NK-92 treated with Interleukin-12 subunit alpha and Interleukin-12 subunit beta, amount 100 ng/mL, for 24 hours (cell line): ENCODE measurements around the gene ARHGEF25.
"Not testable (repeated sequence)": the region's sequence is repeated elsewhere in the genome, so short reads cannot be mapped to it uniquely, and the experiment has no call there.

Source experiments
- DNase-seq: peaks from one replicate; lab custom pipeline; 2025; lab: John Stamatoyannopoulos, UW

The ARHGEF25 gene

DNA sequence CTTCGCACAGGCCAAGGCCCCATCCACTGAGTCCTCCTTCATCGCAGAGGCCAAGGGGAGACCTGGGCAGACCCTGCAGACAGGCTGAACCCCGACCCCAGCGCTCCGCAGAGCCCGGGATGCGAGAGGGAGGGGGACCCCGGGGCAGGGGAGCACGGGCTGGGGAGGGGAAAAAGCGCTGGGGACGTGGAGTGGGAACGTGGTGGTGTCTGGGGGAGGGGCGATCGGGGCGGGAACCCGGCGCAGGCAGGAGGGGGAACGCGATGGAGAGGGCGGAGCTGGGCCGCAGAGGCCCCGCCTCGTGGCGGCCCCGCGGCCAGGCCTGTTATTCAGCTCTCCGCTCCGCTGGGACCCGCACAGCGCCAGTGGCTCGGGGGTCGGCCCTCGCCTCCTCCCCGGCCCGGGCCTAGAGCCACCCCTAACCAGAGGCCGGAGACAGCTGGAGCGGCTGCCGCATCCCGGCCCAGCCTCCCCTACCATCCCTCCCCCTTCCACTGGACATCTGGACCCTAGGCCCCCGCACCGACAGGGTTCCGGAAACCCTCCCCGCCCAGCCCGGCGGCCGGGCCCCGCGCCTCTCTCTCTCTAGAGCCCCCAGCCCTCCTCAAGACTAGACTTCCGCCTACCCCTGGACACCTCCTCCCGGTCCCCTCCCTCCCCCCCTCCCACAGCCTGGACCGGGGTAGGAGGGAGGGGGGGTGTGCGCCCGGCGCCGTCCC lies at the start of gene ARHGEF25:
ARHGEF25 (plus strand) TSS at position 328 of the 719 bp plus-strand sequence. CDS start 460 bp downstream, outside the sequence.
- DNase-seq: no peak

DNA sequence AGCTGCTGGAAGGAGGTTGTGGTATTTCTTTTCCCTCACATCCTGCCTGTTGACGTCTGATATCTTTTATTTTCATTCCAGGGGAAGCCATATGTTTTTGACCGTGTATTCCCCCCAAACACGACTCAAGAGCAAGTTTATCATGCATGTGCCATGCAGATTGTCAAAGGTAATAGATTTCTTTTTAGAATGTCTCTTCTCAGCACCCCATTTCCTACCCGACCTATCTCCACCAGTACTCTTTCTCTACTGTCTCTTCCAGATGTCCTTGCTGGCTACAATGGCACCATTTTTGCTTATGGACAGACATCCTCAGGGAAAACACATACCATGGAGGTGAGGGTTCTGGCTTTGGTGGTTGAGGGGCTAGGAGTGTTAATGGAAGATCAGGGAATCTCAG lies 47.9 kb upstream of the ARHGEF25 start:
- no peak for DNase-seq

DNA sequence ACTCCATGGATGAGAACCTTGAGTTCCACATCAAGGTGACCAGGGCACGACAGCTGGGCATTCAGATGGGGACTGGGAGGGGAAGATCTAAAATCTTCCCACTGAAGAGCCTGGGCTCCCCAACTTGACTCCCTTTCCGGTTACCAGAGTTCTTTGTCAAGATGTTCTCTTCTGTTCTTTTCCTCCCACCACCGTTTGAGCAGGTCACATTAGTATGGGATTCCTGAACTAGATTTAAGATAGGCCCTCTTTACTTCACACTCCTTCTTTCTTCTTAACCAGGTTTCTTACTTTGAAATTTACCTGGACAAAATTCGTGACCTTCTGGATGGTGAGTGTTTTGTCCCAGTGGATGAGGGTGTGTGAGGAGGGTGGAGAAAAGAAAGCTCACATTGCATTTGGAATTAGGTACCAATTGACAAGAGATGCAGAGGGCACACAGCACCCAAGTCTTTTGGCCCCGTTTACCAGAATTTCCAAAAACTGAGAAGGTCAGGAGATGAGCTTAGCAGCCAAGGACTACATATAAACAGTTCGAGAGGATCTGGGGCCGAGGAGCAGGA lies 47.0 kb upstream of the ARHGEF25 start:
- DNase-seq: no peak

DNA sequence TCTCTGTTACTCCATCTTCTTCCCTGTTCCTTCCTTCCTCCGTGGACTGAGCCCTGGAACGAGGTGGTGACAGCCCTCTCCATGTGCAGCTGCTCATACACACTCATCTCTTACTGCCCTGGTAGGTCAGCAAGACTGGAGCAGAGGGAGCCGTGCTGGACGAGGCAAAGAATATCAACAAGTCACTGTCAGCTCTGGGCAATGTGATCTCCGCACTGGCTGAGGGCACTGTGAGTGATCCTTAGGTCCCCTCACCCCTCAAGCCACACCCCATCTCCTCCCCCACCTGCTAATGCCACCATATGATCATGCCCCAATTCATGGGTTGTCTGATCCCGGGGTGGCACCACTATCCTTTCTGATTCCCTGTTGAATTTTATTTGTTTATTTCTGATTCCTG lies 42.4 kb upstream of the ARHGEF25 start:
- no peak for DNase-seq

DNA sequence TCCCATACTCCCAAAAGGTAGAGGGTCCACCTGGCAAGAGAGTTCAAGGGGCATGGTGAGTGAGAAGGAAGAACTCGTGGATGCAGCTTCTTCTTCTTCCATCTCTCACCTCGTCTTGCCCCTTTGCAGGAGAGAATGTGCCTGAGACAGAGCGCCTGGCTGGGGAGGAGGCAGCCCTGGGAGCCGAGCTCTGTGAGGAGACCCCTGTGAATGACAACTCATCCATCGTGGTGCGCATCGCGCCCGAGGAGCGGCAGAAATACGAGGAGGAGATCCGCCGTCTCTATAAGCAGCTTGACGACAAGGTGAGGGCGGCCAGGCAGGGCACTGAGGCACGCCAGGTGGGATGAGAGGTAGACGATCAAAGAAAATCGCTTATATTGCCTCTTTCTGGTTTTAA lies 41.4 kb upstream of the ARHGEF25 start:
- DNase-seq: no peak

DNA sequence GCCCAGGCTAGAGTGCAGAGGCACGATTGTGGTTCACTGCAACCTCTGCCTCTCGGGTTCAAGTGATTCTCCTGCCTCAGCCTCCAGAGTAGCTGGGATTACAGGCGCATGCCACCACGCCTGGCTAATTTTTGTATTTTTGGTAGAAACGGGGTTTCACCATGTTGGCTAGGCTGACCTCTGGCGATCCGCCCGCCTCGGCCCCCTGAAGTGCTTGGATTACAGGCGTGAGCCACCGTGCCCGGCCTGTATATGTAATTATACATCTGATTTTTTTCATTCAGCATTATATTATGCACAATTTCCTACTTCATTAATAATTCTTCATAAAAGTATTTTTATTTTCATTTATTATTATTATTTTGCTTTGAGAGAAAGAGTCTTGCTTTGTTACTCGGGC lies 40.8 kb upstream of the ARHGEF25 start:
- not testable (repeated sequence) for DNase-seq

DNA sequence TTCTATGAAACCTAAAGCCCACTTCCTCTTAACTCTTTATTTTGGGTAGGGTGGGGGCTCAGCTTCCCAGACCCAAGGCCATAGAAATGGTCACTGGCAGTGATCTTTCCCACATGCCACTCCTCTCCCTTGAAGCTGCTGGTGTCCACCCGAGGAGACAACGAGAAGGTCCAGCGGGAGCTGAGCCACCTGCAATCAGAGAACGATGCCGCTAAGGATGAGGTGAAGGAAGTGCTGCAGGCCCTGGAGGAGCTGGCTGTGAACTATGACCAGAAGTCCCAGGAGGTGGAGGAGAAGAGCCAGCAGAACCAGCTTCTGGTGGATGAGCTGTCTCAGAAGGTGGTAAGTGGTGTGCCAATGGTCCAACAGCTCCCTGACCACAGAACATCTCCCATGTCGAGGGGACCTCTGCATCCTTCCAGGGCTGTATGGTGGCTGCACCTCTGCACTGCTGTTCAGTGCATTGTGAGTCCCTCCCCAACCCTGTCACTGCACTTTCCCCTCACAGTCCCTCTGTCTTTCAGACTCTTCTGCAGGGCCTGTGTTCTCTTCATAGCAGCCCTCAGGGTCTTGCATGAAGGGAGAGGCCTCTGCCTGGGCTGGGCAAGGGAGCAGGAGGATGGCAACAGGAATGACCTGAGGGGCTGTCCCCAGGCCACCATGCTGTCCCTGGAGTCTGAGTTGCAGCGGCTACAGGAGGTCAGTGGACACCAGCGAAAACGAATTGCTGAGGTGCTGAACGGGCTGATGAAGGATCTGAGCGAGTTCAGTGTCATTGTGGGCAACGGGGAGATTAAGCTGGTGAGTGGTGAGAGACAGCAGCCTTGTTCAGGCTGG lies 39.1 kb upstream of the ARHGEF25 start:
- no peak for DNase-seq

DNA sequence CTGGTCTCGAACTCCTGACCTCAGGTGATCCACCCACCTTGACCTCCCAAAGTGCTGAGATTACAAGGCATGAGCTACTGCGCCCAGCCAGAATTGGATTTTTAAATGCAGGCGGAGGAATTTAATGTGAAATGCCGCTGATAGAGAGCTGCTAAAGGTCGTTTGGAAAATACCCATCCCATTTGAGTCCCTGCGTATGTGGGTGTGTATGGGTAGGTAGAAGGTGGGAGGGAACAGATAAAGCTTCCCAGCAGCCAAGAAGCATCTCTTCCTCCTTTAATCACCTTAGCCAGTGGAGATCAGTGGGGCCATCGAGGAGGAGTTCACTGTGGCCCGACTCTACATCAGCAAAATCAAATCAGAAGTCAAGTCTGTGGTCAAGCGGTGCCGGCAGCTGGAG lies 36.4 kb upstream of the ARHGEF25 start:
- DNase-seq: no peak

DNA sequence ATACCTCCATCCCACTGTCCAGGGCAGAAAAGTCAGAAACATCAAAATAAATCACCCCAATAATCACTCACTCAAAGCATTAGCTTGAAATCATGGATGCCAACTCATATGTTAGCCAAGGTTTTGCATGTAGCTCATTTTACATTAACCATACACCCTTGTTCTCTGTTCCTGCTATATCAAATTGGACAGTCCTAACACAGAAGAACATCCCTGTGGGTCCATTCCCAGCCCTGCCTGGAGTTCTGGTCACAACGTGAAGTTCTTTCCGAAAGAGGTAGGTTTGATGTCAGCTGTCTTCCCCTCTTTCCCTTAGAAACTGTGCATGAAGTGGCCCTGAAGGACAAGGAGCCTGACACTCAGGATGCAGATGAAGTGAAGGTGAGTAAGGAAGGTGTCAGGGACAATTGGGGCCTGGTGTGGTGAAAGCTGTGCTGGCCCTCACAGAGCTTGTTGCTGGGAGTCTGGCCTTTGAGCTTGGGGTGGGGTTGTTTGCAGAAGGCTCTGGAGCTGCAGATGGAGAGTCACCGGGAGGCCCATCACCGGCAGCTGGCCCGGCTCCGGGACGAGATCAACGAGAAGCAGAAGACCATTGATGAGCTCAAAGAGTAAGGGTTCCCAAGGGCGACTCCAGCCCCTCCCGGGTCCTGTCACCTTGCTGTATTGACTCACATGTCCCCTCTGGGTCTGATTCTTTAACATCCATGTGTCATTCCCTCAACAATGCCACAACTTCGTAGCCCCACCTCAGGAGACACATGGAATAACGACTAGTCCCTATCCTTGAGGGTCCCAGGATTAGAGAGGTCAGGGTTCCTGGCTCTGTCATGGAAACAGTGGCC lies 35.2 kb upstream of the ARHGEF25 start:
- no peak for DNase-seq

DNA sequence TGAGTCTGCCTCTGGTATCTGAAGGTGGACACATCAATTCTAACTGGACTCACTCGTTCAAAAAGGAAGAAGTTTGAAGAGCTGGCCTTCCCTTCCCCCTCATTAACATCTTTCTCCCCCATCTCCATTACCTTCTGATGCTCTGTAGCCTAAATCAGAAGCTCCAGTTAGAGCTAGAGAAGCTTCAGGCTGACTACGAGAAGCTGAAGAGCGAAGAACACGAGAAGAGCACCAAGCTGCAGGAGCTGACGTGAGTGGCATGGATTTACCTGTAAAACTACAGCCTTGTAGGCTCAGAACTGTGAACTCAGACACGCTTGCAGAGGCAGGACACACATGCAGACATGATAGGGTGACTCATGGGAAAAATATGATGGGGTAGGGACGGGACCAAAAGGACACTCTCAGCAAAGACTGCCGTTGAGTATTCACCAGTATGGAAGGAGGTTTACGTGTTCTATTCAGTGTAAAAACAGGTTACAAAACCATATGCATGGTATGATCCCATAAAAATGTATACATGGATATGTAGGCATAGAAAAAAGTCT lies 34.5 kb upstream of the ARHGEF25 start:
- DNase-seq: no peak

DNA sequence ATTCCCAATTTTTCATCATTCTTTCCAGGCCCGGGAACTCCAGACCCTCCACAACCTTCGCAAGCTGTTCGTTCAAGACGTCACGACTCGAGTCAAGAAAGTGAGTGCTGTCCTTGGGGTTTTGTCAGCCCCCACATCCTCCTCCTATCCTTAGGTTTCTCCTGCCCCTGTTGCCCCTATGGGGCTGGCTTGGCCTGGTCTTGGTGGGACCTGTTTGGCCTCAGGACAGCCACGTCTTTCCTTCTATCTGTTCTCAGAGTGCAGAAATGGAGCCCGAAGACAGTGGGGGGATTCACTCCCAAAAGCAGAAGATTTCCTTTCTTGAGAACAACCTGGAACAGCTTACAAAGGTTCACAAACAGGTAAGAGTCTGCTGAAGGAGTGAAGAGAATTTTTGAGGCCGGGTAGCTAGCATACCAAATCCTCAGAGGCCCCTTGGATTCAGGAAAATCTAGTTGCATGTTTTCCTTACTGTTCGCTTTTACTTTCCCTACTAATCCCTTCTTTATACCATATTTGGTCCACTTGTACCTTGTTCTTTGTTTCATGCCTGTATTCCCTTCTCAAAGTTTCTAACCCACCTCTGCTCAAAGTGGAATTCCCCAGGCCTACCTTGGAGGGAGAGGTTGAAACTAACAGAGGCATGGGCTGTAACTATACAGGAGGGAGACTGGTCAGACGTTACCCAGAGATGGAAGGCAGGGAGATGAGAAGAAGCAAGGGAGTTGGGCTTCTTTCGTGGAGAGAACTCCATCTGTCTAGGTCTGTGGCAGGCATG lies 33.1 kb upstream of the ARHGEF25 start:
- DNase-seq: no peak

DNA sequence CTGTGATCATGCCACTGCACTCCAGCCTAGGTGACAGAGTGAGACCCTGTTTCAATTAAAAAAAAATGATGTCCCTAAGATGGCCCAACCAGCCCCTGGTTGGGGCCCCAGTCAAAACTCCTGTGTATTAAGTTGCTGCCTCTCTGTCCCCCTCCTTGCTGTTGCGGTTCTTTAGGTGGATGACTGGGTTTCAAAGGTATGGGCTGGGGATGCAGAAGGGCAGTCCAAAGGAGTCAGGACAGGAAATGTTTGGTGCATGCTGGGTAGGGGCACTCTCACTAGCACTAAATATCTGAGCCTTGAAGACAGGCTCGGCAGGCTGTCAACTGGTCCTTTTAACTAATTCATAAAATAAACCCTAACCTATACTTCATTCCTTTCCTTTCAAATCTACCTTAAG lies 32.2 kb upstream of the ARHGEF25 start:
- DNase-seq: no peak

DNA sequence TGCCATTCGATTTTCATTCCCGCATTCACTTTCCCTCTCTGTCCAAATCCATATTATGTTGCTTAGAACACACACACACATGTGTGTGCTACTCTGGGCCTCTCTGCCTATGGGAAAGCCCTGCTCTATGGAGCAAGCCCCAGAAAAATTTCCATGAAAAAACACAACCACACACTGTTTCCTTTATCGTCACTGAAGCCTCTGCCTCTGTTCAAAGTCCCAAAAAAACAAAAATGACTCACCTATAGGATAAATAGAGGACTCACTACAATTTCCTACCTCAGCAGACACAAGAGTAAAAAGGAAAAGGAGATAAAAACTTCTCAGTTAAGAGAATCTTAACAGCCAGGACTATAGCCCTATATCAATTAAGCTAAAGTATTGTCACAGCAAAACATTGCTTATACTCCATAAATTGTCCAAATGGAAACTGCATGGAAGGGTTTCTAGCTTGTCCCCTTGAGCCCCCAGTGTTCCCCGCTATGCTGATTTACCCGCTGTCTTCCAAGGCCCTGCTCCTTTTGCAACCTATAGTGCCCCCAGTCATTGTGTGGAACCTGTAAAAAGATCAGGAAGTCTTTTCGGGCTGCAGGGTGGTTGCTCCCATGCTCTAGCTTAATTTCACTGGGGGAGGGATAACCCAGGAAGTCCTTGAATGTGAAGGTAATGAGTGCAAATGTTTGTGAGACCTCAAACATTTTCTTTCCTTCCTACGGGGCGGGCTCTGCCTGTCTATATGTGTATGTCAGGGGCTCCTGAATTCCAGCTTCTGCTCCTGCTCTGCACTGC lies 31.4 kb upstream of the ARHGEF25 start:
- DNase-seq: no peak

DNA sequence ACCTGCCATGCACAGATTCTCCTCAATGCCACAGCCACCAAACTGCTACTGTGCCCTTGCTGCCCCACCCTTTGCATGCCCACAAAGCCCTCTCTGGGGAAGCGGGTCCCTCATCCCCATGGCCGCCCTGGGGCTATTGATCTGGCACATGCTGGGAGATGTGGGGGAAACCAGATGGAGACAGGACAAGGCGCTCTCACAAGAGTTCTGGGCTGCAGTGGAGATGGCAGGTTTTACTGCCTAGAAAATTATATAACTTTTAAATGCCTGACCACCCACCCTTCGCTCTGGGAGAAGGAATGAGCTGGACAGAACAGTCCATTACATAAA lies 30.8 kb upstream of the ARHGEF25 start:
- no peak for DNase-seq

DNA sequence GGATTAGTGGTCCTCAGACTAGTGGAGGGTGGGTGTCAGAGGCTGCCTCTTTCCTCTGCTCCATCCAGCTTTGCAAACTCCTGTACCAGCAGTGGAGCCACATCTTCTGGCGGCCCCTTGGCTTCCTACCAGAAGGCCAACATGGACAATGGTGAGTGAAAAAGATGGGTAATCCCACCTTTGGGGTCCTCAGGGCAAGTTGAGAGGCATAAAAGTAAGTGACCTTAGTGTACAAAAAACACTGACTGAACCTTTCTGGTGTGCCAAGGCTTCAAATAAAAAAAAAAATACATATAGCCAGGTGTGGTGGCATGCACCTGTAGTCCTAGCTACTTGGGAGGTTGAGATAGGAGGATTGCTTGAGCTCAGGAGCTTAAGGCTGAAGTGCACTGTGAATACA lies 29.4 kb upstream of the ARHGEF25 start:
- DNase-seq: no peak

DNA sequence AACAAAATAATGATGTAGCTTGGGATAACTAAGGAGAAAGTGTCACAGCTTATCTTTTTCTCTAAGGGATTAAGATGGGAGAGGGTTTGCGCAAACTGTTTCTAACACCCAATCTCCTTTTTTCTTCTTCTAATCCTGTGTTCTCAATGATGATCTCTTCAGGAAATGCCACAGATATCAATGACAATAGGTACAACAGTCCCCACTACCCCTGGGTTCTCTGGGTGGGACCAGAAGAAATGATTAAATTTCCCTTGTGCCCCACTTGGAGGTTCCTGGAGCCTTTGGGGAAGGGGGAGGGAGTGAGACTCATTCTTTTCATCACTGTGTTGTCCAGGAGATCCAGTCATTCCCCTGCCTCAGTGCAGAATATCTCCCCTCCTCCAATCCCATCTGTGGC lies 28.8 kb upstream of the ARHGEF25 start:
- no peak for DNase-seq

DNA sequence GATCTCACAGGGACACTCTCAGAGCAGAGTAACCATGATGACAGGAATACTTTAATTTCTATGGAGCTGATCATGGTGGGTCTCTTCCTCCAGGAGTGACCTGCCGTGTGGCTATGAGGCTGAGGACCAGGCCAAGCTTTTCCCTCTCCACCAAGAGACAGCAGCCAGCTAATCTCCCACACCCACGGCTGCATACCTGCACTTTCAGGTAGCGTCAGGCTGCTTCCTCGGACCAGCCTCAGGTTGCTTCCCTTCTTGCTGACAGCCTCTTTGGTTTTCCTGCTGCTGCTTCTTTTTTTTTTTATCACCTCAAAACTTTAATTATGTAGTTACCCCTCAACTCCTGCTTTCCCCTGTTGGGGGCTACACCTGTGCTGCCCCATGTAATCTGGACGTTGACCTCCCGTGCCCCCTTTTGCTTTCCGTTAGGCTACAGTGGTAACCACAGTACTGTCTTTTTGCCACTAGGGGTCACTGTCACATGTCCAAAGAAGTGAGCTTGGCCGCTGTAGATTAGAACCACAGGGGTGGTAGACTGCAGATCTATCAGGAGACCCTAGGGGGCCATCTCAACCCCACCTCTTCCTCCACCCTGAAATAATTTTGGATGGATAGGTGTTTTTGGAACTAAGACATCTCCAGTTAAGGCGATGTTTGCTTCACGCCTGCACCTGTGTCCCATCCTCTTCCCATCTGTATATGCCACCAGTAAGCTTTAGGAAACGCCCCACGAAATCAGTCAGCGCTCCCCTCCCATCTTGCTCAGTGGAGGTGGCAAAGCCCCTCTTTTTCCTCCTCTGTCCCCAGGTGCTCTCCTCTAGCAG lies 28.0 kb upstream of the ARHGEF25 start:
- peak; percentile 26 for DNase-seq

DNA sequence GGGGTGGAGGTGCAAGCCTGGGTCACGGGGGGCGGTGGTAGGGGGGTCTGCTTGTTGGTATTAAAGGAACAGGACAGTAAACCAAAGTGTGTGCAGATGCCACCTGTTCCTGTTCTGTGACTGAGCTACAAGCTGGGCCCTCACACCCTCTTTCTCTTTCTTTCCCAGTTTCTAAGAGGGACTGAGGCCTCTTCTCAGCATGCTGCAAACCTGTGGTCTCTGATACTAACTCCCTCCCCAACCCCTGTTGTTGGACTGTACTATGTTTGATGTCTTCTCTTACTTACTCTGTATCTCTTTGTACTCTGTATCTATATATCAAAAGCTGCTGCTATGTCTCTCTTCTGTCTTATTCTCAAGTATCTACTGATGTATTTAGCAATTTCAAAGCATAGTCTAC lies 27.2 kb upstream of the ARHGEF25 start:
- no peak for DNase-seq

DNA sequence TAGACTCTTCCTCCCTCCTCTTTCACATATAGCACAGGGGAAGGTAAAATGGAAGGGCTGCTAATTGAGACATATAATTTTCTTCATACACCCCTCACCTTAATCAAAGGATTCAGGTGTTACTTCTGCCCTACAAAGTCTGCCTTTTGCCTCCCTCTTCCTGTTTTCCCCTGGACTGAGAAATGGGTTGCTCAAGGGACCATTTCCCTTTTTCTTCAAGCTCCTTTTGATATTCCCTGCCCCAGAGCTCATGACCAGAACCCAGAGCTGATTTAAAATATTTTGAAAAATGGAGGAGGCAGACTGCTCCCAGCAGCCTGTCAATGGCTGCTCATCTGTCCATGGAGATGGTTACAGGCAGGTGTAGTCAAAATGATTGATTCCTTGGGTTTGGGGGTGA lies 26.5 kb upstream of the ARHGEF25 start:
- DNase-seq: no peak

DNA sequence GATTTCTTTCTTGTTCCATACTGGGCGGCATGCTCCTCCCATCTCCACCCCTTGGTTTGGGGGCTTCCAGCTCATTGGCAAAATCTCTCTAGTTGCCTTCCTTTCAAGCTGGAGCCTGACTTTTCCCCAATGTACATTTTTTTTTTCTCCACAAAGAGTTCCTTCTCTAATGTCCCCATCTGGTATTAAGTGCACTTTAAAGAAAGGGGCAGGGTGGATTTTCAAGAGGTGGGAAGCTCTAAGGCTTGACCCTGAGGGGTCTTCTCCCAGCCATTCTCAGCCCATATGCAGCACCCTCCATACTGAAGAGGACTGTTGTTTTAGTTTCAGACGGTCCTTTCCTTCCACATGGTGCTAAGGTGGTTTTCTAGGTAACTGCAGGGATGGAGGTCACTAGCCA lies 26.1 kb upstream of the ARHGEF25 start:
- DNase-seq: no peak
